Measurements from ENCODE around the gene CTSA. TPM values are rescaled to one million over a fixed set of nuclear protein-coding genes. Genes with fewer than 3 reads are reported as not detected.

The CTSA gene
- total and polyA plus RNA-seq, 9 of the 15 experiments (the other 6 are each of a cell fraction or from before 2014, with no cell fraction given): 8.8 to 61.7 (median 28.3) TPM

GRCh38 chr20:45910670-45911485, 19.7 kb downstream of the CTSA start (continued):
- TF ChIP-seq RFX7 (CRISPR knock-in tag; IDR thresholded peaks at IDR 0.05): no peak
- peak; percentile 55 for TF ChIP-seq MAFK (IDR thresholded peaks at IDR 0.05; ENCODE audit: low read length)
- no peak; the same call in 1 of the 2 replicates for TF ChIP-seq MGA (IDR thresholded peaks at IDR 0.05)
- peak in 1 of 3 experiments; percentile 72; a peak in 1 of 6 replicates for TF ChIP-seq ZBTB11 (CRISPR knock-in tag; IDR thresholded peaks at IDR 0.05)
- TF ChIP-seq ZFP30 (CRISPR knock-in tag; IDR thresholded peaks at IDR 0.05; ENCODE audit: borderline replicate concordance): no peak
- TF ChIP-seq ZNF830 (CRISPR knock-in tag; IDR thresholded peaks at IDR 0.05): no peak
- TF ChIP-seq MXI1 (IDR thresholded peaks at IDR 0.05; ENCODE audit: low read depth, low read length): 0 out of 2 replicates have a peak, but pooled peaks have one; percentile 28
- peak; percentile 93 for TF ChIP-seq SP1 (CRISPR knock-in tag; IDR thresholded peaks at IDR 0.05)
- no peak for TF ChIP-seq GATAD2B (IDR thresholded peaks at IDR 0.05; ENCODE audit: borderline replicate concordance)
- TF ChIP-seq SREBF1 (IDR thresholded peaks at IDR 0.05; ENCODE audit: borderline replicate concordance, low read depth, low read length): no peak
- no peak for TF ChIP-seq NFATC3 (IDR thresholded peaks at IDR 0.05)
- no peak for TF ChIP-seq TSC22D4 (tag; IDR thresholded peaks at IDR 0.05)

All from K562 (cell line).